Body of pancreas (tissue), 4 donors: ENCODE measurements around the gene EYS. TPM values are rescaled to one million over a fixed set of nuclear protein-coding genes. Genes with fewer than 3 reads are reported as not detected.
"Not testable (repeated sequence)": the region's sequence is repeated elsewhere in the genome, so short reads cannot be mapped to it uniquely, and the experiment has no call there.

ENCODE experiments used
- ATAC-seq: fragments of 150-250 bp; one replicate; pipeline ENCODE4 v1.9.1; 2016
- DNase-seq, 4 donors: peaks; one replicate each; pipeline ENCODE4 v3.0.0-alpha.2; 2019
- H3K27ac ChIP-seq, 4 donors: fragments of 200-600 bp; sonication (generic); 1 replicate in 3 of 4; 2 replicates in 1 of 4; pipeline versions ENCODE4 v1.5.1 to v1.6.1; 2016 to 2019; ENCODE audit warnings: mild to moderate bottlenecking in 1 of 4, mixed read lengths in 1 of 4, moderate library complexity in 1 of 4
- H3K27me3 ChIP-seq, 2 donors: fragments of 200-600 bp; sonication (generic); one replicate each; pipeline ENCODE4 v1.6.0; 2016; ENCODE audit warnings: mild to moderate bottlenecking in 1 of 2
- H3K36me3 ChIP-seq, 2 donors: fragments of 200-600 bp; sonication (generic); replicated peaks in 1 of 2; 2 replicates each; pipeline ENCODE4 v1.5.1; 2016; ENCODE audit warnings: low read depth in 2 of 2; ENCODE audit not compliant: insufficient read depth in 1 of 2
- H3K4me1 ChIP-seq: fragments of 200-600 bp; sonication (generic); one replicate; pipeline ENCODE4 v1.6.0; 2016
- H3K4me3 ChIP-seq, 2 donors: fragments of 200-600 bp; sonication (generic); 1 replicate in 1 of 2; 2 replicates in 1 of 2; pipeline ENCODE4 v1.5.1; 2016 to 2019
- H3K9me3 ChIP-seq, 3 donors: fragments of 200-600 bp; sonication (generic); 1 replicate in 2 of 3; 2 replicates in 1 of 3; pipeline ENCODE4 v1.5.1; 2016
- POLR2A ChIP-seq, 3 donors: fragments of 450-650 bp; IDR thresholded peaks; one replicate each; pipeline ENCODE4 v1.6.1; 2016; ENCODE audit warnings: antibody characterized with exemption in 3 of 3, mild to moderate bottlenecking in 2 of 3
- WGBS, 2 donors: methylation state at CpG; one replicate each; pipeline ENCODE4 v1.1.5; 2017; 5-methylcytosine and 5-hydroxymethylcytosine counted together
- intact Hi-C: fragments of 100-400 bp; cut with DNase I; formaldehyde crosslinking; loops from one replicate; pipeline ENCODE4 v1.15.1; 2023
- total RNA-seq, 2 donors: library from RNA; depleted of rRNA; stranded (reverse); fragments of >200 nt; gene quantifications; one replicate each; pipeline ENCODE4 v1.1.0, GENCODE V29; 2016
- TF ChIP-seq, protein P1 (sequence below), 7 experiments: fragments of 450-650 bp in 4 of 7; fragments of 200-600 bp in 3 of 7; sonication (generic) in 3 of 7; IDR thresholded peaks; one replicate each; pipeline ENCODE4 v1.5.1; 2016 to 2019; ENCODE audit warnings: antibody characterized with exemption in 7 of 7

The EYS gene
- total RNA-seq, 2 donors from 2014 or later: 0.26 TPM; not detected in 1

DNA sequence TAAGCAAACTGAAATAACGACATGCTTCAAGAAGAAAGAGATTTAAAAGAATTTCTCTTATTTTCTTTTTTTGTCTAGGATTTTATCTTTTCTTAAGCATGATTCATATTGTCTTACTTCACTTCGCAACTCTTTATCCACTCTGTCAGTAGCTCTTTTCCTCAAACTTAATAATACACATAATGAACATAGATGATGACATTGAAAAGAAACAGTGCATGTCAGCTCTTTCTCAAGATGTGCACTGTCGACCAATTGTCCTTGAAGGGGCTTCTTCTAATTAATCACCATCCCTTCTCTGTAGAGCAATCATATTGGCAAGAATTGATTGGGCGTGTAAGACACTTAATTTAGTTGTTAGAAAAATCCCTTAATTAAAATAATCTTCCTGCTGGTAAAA is 356.5 kb downstream of the EYS start:
- Histone ChIP-seq H3K4me1 (no peaks in the 10 kb centered on the region), H3K4me3 (no peak overlapping the region), H3K36me3 (no peaks in the 10 kb centered on the region), H3K9me3 (no peaks in the 10 kb centered on the region), H3K27ac (no peak overlapping the region), H3K27me3 (no peaks in the 10 kb centered on the region)
- TF ChIP-seq, protein P1, sequence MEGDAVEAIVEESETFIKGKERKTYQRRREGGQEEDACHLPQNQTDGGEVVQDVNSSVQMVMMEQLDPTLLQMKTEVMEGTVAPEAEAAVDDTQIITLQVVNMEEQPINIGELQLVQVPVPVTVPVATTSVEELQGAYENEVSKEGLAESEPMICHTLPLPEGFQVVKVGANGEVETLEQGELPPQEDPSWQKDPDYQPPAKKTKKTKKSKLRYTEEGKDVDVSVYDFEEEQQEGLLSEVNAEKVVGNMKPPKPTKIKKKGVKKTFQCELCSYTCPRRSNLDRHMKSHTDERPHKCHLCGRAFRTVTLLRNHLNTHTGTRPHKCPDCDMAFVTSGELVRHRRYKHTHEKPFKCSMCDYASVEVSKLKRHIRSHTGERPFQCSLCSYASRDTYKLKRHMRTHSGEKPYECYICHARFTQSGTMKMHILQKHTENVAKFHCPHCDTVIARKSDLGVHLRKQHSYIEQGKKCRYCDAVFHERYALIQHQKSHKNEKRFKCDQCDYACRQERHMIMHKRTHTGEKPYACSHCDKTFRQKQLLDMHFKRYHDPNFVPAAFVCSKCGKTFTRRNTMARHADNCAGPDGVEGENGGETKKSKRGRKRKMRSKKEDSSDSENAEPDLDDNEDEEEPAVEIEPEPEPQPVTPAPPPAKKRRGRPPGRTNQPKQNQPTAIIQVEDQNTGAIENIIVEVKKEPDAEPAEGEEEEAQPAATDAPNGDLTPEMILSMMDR (IDR thresholded peaks at IDR 0.05): no peak
- no peak for TF ChIP-seq POLR2A (IDR thresholded peaks at IDR 0.05)
- intact Hi-C loops: no loop called here
- 46 to 51% methylated on average over 4 of the region's 4 CpGs for WGBS, 2 donors
- ATAC-seq: no peak
- no peak for DNase-seq

DNA sequence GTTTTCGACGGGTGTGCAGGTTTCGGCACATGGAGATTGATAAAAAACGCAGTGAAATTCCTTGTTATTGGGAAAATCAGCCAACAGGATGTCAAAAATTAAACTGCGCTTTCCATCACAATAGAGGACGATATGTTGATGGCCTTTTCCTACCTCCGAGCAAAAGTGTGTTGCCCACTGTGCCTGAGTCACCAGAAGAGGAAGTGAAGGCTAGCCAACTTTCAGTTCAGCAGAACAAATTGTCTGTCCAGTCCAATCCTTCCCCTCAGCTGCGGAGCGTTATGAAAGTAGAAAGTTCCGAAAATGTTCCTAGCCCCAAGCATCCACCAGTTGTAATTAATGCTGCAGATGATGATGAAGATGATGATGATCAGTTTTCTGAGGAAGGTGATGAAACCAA is 404.4 kb downstream of the EYS start:
- H3K9me3 ChIP-seq, H3K27ac ChIP-seq, ATAC-seq, H3K4me3 ChIP-seq, H3K27me3 ChIP-seq, H3K36me3 ChIP-seq, DNase-seq, intact Hi-C loops, H3K4me1 ChIP-seq: not testable (repeated sequence)
- WGBS, 2 donors: 81 to 90% methylated on average over 3 to 7 of the region's 10 CpGs

DNA sequence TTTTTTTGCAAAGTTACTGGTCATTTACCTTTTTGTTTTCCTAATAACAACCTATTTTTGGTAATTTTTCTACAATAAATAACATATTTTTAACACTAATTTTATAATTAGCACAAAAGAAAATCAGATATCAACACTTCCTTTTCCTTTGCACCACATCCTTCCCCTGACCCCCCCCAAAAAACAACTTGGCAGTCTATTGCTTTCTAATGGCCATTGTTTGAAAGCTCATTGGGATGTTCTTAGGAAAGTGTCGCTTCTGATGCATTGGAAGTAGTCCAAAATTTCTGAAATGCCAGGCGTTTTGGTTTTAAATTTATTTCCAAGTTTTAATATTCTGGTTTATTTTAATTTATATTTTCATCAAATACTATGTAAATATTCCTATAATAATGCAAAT is 407.8 kb downstream of the EYS start:
- no peaks in the 10 kb centered on the region for H3K4me1 ChIP-seq
- no peaks in the 10 kb centered on the region for H3K27me3 ChIP-seq
- ATAC-seq (no peak), DNase-seq (no peak)
- H3K36me3 ChIP-seq: no peaks in the 10 kb centered on the region
- WGBS, 2 donors: 75% methylated on average over 2 of the region's 2 CpGs
- no peak overlapping the region for H3K27ac ChIP-seq
- TF ChIP-seq POLR2A (IDR thresholded peaks at IDR 0.05): no peak
- TF ChIP-seq, protein P1 (IDR thresholded peaks at IDR 0.05): no peak
- H3K4me3 ChIP-seq: no peak overlapping the region
- no peaks in the 10 kb centered on the region for H3K9me3 ChIP-seq
- intact Hi-C loops: no loop called here

DNA sequence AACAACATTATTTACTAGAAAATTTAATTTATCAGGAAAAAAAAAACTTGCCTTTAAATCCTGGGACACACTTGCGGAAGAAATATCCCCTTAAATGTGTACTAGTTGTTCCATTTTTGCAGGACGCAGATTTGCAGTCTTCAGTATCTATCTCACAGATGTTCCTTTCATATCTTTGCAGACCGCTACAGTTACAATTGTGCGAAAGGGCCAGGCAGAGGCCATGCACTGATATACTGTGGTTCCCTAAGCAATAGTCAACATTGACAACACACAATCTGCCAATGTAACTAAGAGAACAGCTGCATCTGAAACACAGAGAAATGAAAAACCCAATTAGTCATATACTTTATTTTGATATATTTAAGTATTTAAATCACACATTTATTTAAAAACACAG is 411.2 kb downstream of the EYS start:
- Histone ChIP-seq H3K27me3 (no peaks in the 10 kb centered on the region), H3K4me3 (no peak overlapping the region), H3K9me3 (no peaks in the 10 kb centered on the region), H3K27ac (no peak overlapping the region), H3K4me1 (no peaks in the 10 kb centered on the region), H3K36me3 (no peaks in the 10 kb centered on the region)
- TF ChIP-seq, protein P1 (IDR thresholded peaks at IDR 0.05): no peak
- TF ChIP-seq POLR2A (IDR thresholded peaks at IDR 0.05): no peak
- no peak for DNase-seq
- intact Hi-C loops: no loop called here
- no peak for ATAC-seq
- 77 to 82% methylated on average over 4 of the region's 4 CpGs for WGBS, 2 donors

DNA sequence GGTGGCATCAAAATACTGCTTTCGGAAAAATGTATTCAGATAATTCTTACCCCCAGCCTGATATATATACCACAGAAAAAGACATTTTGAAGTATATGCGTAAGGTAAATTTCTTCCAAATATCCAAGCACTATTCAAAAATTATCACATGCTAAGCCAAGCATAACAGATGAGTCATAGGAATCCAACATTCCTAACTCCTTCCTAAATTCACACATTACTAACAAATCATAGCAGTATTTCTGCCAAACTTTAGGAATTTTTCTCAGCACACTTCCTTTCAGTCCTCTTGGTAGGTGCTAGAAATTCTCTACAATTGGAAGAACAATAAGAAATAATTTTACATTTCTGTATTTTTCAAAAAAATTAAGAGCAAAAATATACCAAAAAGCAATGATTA is 417.5 kb downstream of the EYS start:
- intact Hi-C loops: no loop called here
- H3K4me3 ChIP-seq: no peak overlapping the region
- H3K27me3 ChIP-seq: no peaks in the 10 kb centered on the region
- 90 to 96% methylated on average over 2 of the region's 2 CpGs for WGBS, 2 donors
- DNase-seq: no peak
- no peaks in the 10 kb centered on the region for H3K9me3 ChIP-seq
- H3K27ac ChIP-seq: no peak overlapping the region
- no peak for ATAC-seq
- no peaks in the 10 kb centered on the region for H3K4me1 ChIP-seq
- TF ChIP-seq POLR2A (IDR thresholded peaks at IDR 0.05): no peak
- TF ChIP-seq, protein P1 (IDR thresholded peaks at IDR 0.05): no peak
- H3K36me3 ChIP-seq: no peaks in the 10 kb centered on the region
